SK-N-SH (cell line): ENCODE data around the gene NPC1L1.

ENCODE experiments used
- CHD2 ChIP-seq: fragments of 150-350 bp; IDR thresholded peaks from 2 replicates; pipeline ENCODE4 v1.6.1; 2018; ENCODE audit warnings: low read length; ENCODE audit not compliant: partially characterized antibody
- CTCF ChIP-seq: fragments of 200-600 bp; sonication (generic); IDR thresholded peaks from 2 replicates; pipeline ENCODE4 v1.6.1; 2017; ENCODE audit warnings: antibody characterized with exemption, mild to moderate bottlenecking, moderate library complexity
- YY1 ChIP-seq: IDR thresholded peaks from 2 replicates; pipeline ENCODE4 v1.4.0; 2012; ENCODE audit warnings: low read depth, mild to moderate bottlenecking
- ZBTB33 ChIP-seq: IDR thresholded peaks from 2 replicates; pipeline ENCODE4 v1.4.0; 2012; ENCODE audit warnings: low read depth, borderline replicate concordance

- TF ChIP-seq CTCF (no peak), CHD2 (no peak), ZBTB33 (no peak), YY1 (no peak)
These were observed 31.6 kb upstream of the NPC1L1 start for GRCh38 chr7:44572771-44573170.
